ENCODE data around the gene AGPAT3.

DNA sequence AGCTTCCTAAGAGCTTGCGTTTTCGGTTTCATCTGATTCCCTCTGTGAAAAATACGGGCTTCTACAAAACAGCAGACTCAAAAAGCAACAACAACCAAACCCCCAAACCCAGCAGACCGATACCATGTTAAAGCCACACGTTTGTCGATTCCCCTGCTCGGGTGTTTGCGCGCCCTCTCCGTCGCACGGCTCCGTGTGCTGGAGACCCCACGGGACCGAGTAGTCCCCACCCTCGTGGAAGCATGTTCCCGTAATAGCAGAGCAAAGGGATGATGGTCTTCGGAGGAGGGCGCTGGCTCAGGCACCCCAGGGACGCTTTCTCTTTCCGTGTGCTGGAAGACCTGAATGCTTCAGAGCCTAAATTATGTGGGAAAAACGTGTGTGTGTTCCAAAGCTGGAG, 42.7 kb downstream of the AGPAT3 start:
- TF ChIP-seq POLR2A (IDR thresholded peaks at IDR 0.05; ENCODE audit: low read length) (no peak), EP300 (IDR thresholded peaks at IDR 0.05) (no peak)
